Liver (tissue), 9 donors: Measurements from ENCODE around the gene TBL1XR1. TPM values are rescaled to one million over a fixed set of nuclear protein-coding genes. Genes with fewer than 3 reads are reported as not detected.

Experiments used
- DNase-seq: peaks from one replicate; pipeline ENCODE4 v3.0.0-alpha.2; 2017; ENCODE audit warnings: low spot score
- H3K27ac ChIP-seq, 2 donors: one replicate each; pipeline ENCODE4 v1.7.0; 2013; ENCODE audit warnings: inconsistent platforms in 2 of 2, low read length in 2 of 2, control low read depth in 1 of 2, low read depth in 1 of 2, mild to moderate bottlenecking in 1 of 2
- H3K27me3 ChIP-seq, 4 donors: one replicate each; pipeline versions ENCODE4 v1.6.1 to v1.7.0; 2013; ENCODE audit warnings: low read length in 3 of 4, inconsistent platforms in 1 of 4, mild to moderate bottlenecking in 1 of 4, moderate library complexity in 1 of 4; ENCODE audit not compliant: control insufficient read depth in 4 of 4, insufficient read depth in 4 of 4
- H3K36me3 ChIP-seq, 4 donors: one replicate each; pipeline versions ENCODE4 v1.6.1 to v1.7.0; 2013; ENCODE audit warnings: low read length in 3 of 4, mild to moderate bottlenecking in 3 of 4, low read depth in 1 of 4, moderate library complexity in 1 of 4; ENCODE audit not compliant: control insufficient read depth in 4 of 4, insufficient read depth in 3 of 4
- H3K4me1 ChIP-seq, 4 donors: one replicate each; pipeline versions ENCODE4 v1.6.1 to v1.7.0; 2013; ENCODE audit warnings: low read length in 3 of 4, mild to moderate bottlenecking in 3 of 4, moderate library complexity in 1 of 4; ENCODE audit not compliant: control insufficient read depth in 4 of 4, insufficient read depth in 4 of 4
- H3K4me3 ChIP-seq, 3 donors: one replicate each; pipeline versions ENCODE4 v1.6.1 to v1.7.0; 2013; ENCODE audit warnings: low read length in 3 of 3, control low read depth in 1 of 3, low read depth in 1 of 3, mild to moderate bottlenecking in 1 of 3
- H3K9ac ChIP-seq, 2 donors: one replicate each; pipeline ENCODE4 v1.7.0; 2013; ENCODE audit warnings: low read length in 2 of 2, mild to moderate bottlenecking in 2 of 2, moderate library complexity in 2 of 2, control low read depth in 1 of 2, low read depth in 1 of 2
- H3K9me3 ChIP-seq, 4 donors: one replicate each; pipeline versions ENCODE4 v1.6.1 to v1.7.0; 2013; ENCODE audit warnings: low read length in 3 of 4; ENCODE audit not compliant: control insufficient read depth in 4 of 4
- EGR1 ChIP-seq, 2 donors: IDR thresholded peaks; 2 replicates each; pipeline ENCODE4 v1.6.1; 2016 to 2018; ENCODE audit warnings: antibody characterized with exemption in 2 of 2, low read depth in 2 of 2
- FOXA1 ChIP-seq: IDR thresholded peaks from 2 replicates; pipeline ENCODE4 v1.6.1; 2016; ENCODE audit warnings: antibody characterized with exemption
- FOXA2 ChIP-seq: IDR thresholded peaks from 2 replicates; pipeline ENCODE4 v1.6.1; 2016; ENCODE audit warnings: antibody characterized with exemption
- HNF4A ChIP-seq, 2 donors: conservative IDR thresholded peaks; 2 replicates each; pipeline ENCODE4 v1.6.1; 2016; ENCODE audit warnings: antibody characterized with exemption in 2 of 2, mild to moderate bottlenecking in 2 of 2
- HNF4G ChIP-seq: IDR thresholded peaks from 2 replicates; pipeline ENCODE4 v1.6.1; 2016; ENCODE audit warnings: antibody characterized with exemption
- JUND ChIP-seq, 2 donors: IDR thresholded peaks; 2 replicates each; pipeline ENCODE4 v1.6.1; 2016; ENCODE audit warnings: antibody characterized with exemption in 2 of 2
- NR2F2 ChIP-seq: IDR thresholded peaks from 2 replicates; pipeline ENCODE4 v1.6.1; 2016; ENCODE audit warnings: antibody characterized with exemption
- RAD21 ChIP-seq, 2 donors: IDR thresholded peaks; 2 replicates each; pipeline ENCODE4 v1.6.1; 2016; ENCODE audit warnings: antibody characterized with exemption in 2 of 2, mild to moderate bottlenecking in 2 of 2
- RXRA ChIP-seq, 2 donors: IDR thresholded peaks; 2 replicates each; pipeline ENCODE4 v1.6.1; 2017 to 2018; ENCODE audit warnings: antibody characterized with exemption in 2 of 2, mild to moderate bottlenecking in 1 of 2
- SP1 ChIP-seq: IDR thresholded peaks from 2 replicates; pipeline ENCODE4 v1.6.1; 2018; ENCODE audit warnings: antibody characterized with exemption, mild to moderate bottlenecking
- TAF1 ChIP-seq: conservative IDR thresholded peaks from 2 replicates; pipeline ENCODE4 v1.6.1; 2016; ENCODE audit warnings: antibody characterized with exemption, mild to moderate bottlenecking
- YY1 ChIP-seq: IDR thresholded peaks from 2 replicates; pipeline ENCODE4 v1.6.1; 2016; ENCODE audit warnings: antibody characterized with exemption, mild to moderate bottlenecking
- WGBS: extraction: QIAGEN DNeasy Blood & Tissue Kit; methylation state at CpG from one replicate; pipeline ENCODE4 v1.1.7; 2013; 5-methylcytosine and 5-hydroxymethylcytosine counted together
- polyA plus RNA-seq, 2 donors: library from polyadenylated mRNA; stranded (reverse) in 1 of 2; unstranded in 1 of 2; fragments of 200-250 nt in 1 of 2; fragments of >200 nt in 1 of 2; fragmentation: Nextera tagmentation in 1 of 2; extraction: Ambion mirVana in 1 of 2; gene quantifications; one replicate each; pipeline versions ENCODE4 v1.2.1 to v1.2.3, GENCODE V29; 2013 to 2015
- total RNA-seq, 2 donors: library from RNA; depleted of rRNA; stranded (reverse); fragments of >200 nt; gene quantifications; one replicate each; pipeline ENCODE4 v1.2.3, GENCODE V29; 2014
- TF ChIP-seq, protein P1 (sequence below): IDR thresholded peaks from 2 replicates; pipeline ENCODE4 v1.6.1; 2016; ENCODE audit warnings: antibody characterized with exemption
- TF ChIP-seq, protein P2 (sequence below): IDR thresholded peaks from 2 replicates; pipeline ENCODE4 v1.6.1; 2016; ENCODE audit warnings: antibody characterized with exemption
- donor health status: healthy.
- donor health status: healthy.
- donor health status: healthy.
- donor health status: healthy.
- donor health status: healthy.

The TBL1XR1 gene
- total and polyA plus RNA-seq, 4 donors, result 10.3 to 65.9 (median 33.2) TPM

DNA sequence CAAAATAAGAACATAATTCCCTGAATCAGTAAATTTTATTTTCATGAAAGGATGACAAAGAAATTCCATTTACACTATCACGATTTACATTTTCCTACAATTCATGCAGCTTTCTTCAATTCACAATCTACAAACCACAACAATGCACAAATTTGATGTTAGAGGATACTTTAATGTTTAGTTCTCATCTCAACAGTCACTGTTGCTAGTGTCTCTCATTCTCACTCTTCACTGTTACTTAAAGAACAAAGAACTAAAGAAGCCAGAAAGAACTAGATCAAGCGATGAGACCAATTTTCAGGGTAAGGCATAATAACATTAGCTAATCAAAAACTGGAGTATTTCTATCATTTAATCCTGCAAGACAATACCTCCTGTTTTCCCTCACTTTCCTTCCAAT lies 73.5 kb downstream of the TBL1XR1 start:
- TF ChIP-seq, protein P1, sequence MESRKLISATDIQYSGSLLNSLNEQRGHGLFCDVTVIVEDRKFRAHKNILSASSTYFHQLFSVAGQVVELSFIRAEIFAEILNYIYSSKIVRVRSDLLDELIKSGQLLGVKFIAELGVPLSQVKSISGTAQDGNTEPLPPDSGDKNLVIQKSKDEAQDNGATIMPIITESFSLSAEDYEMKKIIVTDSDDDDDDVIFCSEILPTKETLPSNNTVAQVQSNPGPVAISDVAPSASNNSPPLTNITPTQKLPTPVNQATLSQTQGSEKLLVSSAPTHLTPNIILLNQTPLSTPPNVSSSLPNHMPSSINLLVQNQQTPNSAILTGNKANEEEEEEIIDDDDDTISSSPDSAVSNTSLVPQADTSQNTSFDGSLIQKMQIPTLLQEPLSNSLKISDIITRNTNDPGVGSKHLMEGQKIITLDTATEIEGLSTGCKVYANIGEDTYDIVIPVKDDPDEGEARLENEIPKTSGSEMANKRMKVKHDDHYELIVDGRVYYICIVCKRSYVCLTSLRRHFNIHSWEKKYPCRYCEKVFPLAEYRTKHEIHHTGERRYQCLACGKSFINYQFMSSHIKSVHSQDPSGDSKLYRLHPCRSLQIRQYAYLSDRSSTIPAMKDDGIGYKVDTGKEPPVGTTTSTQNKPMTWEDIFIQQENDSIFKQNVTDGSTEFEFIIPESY, result no peak
- TF ChIP-seq YY1 (no peak), FOXA1 (no peak), RAD21 (IDR thresholded peaks at IDR 0.05) (no peak), RXRA (IDR thresholded peaks at IDR 0.05) (no peak)
- H3K27ac ChIP-seq, result no peak overlapping the region
- no peak for DNase-seq
- peaks cover 0 to 2% (median 0%) of the 10 kb centered on the region in 4 donors for H3K9me3 ChIP-seq
- H3K27me3 ChIP-seq, result no peaks in the 10 kb centered on the region
- 96% methylated on average over 2 of the region's 2 CpGs for WGBS
- no peaks in the 10 kb centered on the region for H3K36me3 ChIP-seq
- H3K9ac ChIP-seq, result no peak overlapping the region
- no peak overlapping the region for H3K4me3 ChIP-seq
- H3K4me1 ChIP-seq, result no peaks in the 10 kb centered on the region

DNA sequence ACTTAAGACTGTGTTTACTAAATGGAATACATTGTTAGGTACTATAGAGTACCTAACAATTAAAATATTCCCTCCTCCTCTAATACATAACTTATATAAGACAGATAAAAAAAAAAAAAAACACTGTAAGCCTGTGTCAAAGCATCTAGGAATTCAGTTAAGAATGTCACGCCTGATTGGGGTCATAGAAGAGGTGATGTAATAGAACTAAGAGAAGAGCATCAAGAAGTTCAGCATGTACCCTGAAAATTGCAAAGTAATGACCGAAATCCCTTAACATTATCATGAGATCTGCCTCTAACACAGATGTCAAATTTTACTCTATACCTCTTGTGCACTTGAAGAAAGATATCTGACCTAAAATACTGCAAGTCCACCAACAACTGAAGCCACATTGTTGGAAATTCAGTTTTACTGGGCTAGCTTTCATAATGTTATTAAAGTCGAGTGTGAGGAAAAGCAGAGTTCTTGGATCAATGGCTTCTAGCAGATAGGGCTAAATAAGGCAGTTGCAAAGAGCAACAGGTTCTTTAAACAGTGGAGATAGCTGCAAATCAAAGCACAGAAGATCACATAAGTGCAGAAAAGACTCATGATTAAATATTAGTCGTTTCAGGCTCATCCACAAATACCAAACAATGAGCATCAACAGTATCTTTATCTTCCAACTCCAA lies 75.0 kb downstream of the TBL1XR1 start:
- Histone ChIP-seq H3K9me3 (peaks cover 0 to 2% (median 0%) of the 10 kb centered on the region in 4 donors), H3K4me1 (no peaks in the 10 kb centered on the region), H3K27ac (no peak overlapping the region), H3K36me3 (no peaks in the 10 kb centered on the region), H3K9ac (no peak overlapping the region), H3K4me3 (no peak overlapping the region), H3K27me3 (no peaks in the 10 kb centered on the region)
- TF ChIP-seq, protein P1, result no peak
- TF ChIP-seq RAD21 (IDR thresholded peaks at IDR 0.05), result no peak
- TF ChIP-seq, protein P2, sequence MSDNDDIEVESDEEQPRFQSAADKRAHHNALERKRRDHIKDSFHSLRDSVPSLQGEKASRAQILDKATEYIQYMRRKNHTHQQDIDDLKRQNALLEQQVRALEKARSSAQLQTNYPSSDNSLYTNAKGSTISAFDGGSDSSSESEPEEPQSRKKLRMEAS, result no peak
- no peak for TF ChIP-seq FOXA2
- TF ChIP-seq JUND (IDR thresholded peaks at IDR 0.05), result no peak
- no peak for TF ChIP-seq HNF4G
- TF ChIP-seq HNF4A (conservative IDR thresholded peaks at IDR 0.05), result no peak
- no peak for TF ChIP-seq EGR1 (IDR thresholded peaks at IDR 0.05; ENCODE audit: low read depth in 2 of 2)
- no peak for TF ChIP-seq NR2F2
- no peak for TF ChIP-seq TAF1
- no peak for TF ChIP-seq RXRA (IDR thresholded peaks at IDR 0.05)
- TF ChIP-seq SP1, result no peak
- DNase-seq, result no peak
- WGBS, result 78% methylated on average over 4 of the region's 4 CpGs

DNA sequence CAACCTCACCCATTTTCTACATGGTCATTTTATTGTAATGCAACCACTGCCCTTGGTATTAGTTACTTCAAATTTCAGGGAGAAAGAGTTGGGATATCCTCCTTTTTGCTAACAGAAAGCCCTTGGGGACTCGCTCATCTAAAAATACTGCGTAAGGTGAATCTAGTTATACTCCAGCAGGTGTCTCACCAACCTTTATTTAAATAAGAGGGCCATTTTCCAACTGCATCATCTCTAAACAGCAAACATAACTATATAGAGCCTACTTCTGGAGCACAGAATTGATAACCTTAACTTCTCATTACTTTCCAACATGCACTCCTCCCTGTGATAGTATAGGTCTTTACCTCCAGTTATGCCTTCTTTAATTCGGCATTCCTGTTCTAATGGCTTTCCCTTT lies 77.5 kb downstream of the TBL1XR1 start:
- WGBS, result 96% methylated on average over 3 of the region's 3 CpGs
- TF ChIP-seq NR2F2, result no peak
- no peak for TF ChIP-seq RAD21 (IDR thresholded peaks at IDR 0.05)
- TF ChIP-seq JUND (IDR thresholded peaks at IDR 0.05), result no peak

More for the DNA sequence above, 77.5 kb downstream of the TBL1XR1 start:
- Histone ChIP-seq H3K4me1 (no peaks in the 10 kb centered on the region), H3K36me3 (no peaks in the 10 kb centered on the region), H3K9ac (no peak overlapping the region), H3K4me3 (no peak overlapping the region), H3K9me3 (peaks cover 0 to 2% (median 0%) of the 10 kb centered on the region in 4 donors), H3K27me3 (no peaks in the 10 kb centered on the region), H3K27ac (no peak overlapping the region)
- DNase-seq, result no peak
